PC-3 (cell line): ENCODE results near the gene ZNF763. TPM values are rescaled to one million over a fixed set of nuclear protein-coding genes. Genes with fewer than 3 reads are reported as not detected.

Experiments
- ATAC-seq: fragments of 200-7000 bp; cut with Tn5 transposase; 2 replicates; pipeline ENCODE4 v1.9.1; 2020; ENCODE audit warnings: mild to moderate bottlenecking, moderate library complexity
- BruUV-seq: library from RNA; stranded (reverse); fragments of 400-500 nt; replicated peaks from 2 replicates; lab custom pipeline; 2021; lab: Mats Ljungman, UMichigan
- CTCF ChIA-PET: fragments of 300-600 bp; sonication (Branson Sonifier 250); formaldehyde crosslinking; loops from one replicate; lab custom pipeline; 2022; ENCODE audit warnings: antibody characterized with exemption; lab: Charles Lee
- POLR2A ChIA-PET: fragments of 300-600 bp; sonication (Branson Sonifier 250); formaldehyde crosslinking; loops from one replicate; lab custom pipeline; 2022; ENCODE audit warnings: antibody characterized with exemption; ENCODE audit not compliant: unreplicated experiment; lab: Charles Lee
- DNase-seq: peaks from one replicate; pipeline ENCODE4 v3.0.0-alpha.2; 2015
- H2AFZ ChIP-seq: fragments of 300-600 bp; sonication (generic); 2 replicates; pipeline ENCODE4 v1.6.0; 2016; ENCODE audit warnings: antibody characterized with exemption, low read length
- H3F3A ChIP-seq: fragments of 300-600 bp; sonication (generic); one replicate; pipeline ENCODE4 v1.6.0; 2017; ENCODE audit warnings: antibody characterized with exemption, low read length, control low read depth, mild to moderate bottlenecking; ENCODE audit not compliant: unreplicated experiment
- H3K27ac ChIP-seq: fragments of 300-600 bp; sonication (generic); 2 replicates; pipeline ENCODE4 v1.5.1; 2016; ENCODE audit warnings: mild to moderate bottlenecking, low read length
- H3K27me3 ChIP-seq: fragments of 300-600 bp; sonication (generic); 2 replicates; pipeline ENCODE4 v1.6.1; 2016; ENCODE audit warnings: low read length, mixed read lengths
- H3K36me3 ChIP-seq: fragments of 300-600 bp; sonication (generic); 2 replicates; pipeline ENCODE4 v1.6.1; 2016; ENCODE audit warnings: low read depth, mixed run types, low read length, mixed read lengths
- H3K4me1 ChIP-seq: fragments of 300-600 bp; sonication (generic); 2 replicates; pipeline ENCODE4 v1.5.1; 2016; ENCODE audit warnings: low read length; ENCODE audit not compliant: insufficient read depth
- H3K4me2 ChIP-seq: fragments of 300-600 bp; sonication (generic); 2 replicates; pipeline ENCODE4 v1.6.0; 2016; ENCODE audit warnings: low read length
- H3K4me3 ChIP-seq: fragments of 300-600 bp; sonication (generic); 2 replicates; pipeline ENCODE4 v1.5.1; 2016; ENCODE audit warnings: mild to moderate bottlenecking, low read length, mixed read lengths
- H3K79me2 ChIP-seq: fragments of 300-600 bp; sonication (generic); 2 replicates; pipeline ENCODE4 v1.6.1; 2017; ENCODE audit warnings: low read length, mixed read lengths
- H3K9ac ChIP-seq: fragments of 300-600 bp; sonication (generic); 2 replicates; pipeline ENCODE4 v1.6.0; 2016; ENCODE audit warnings: mild to moderate bottlenecking, low read length
- H3K9me2 ChIP-seq: fragments of 300-600 bp; sonication (generic); replicated peaks from 2 replicates; pipeline ENCODE4 v1.6.1; 2016; ENCODE audit warnings: mixed run types, low read length, mixed read lengths
- H3K9me3 ChIP-seq: fragments of 300-600 bp; sonication (generic); 2 replicates; pipeline ENCODE4 v1.6.1; 2016; ENCODE audit warnings: low read length, mixed read lengths
- H4K20me1 ChIP-seq: fragments of 300-600 bp; sonication (generic); 2 replicates; pipeline ENCODE4 v1.6.1; 2016; ENCODE audit warnings: low read length, mixed read lengths
- CTCF ChIP-seq: fragments of 300-600 bp; sonication (generic); conservative IDR thresholded peaks from 2 replicates; pipeline ENCODE4 v1.5.1; 2017; ENCODE audit warnings: antibody characterized with exemption, low read depth, mild to moderate bottlenecking, low read length
- EZH2 ChIP-seq: fragments of 300-600 bp; sonication (generic); IDR thresholded peaks from one replicate; pipeline ENCODE4 v1.6.1; 2017; ENCODE audit warnings: antibody characterized with exemption, mild to moderate bottlenecking, low read length; ENCODE audit not compliant: unreplicated experiment
- EZH2phosphoT487 ChIP-seq: fragments of 300-600 bp; sonication (generic); IDR thresholded peaks from 2 replicates; pipeline ENCODE4 v1.6.1; 2018; ENCODE audit warnings: mild to moderate bottlenecking, antibody characterized with exemption, low read length, borderline replicate concordance
- intact Hi-C: fragments of 100-400 bp; cut with micrococcal nuclease; formaldehyde crosslinking; loops from 2 replicates; pipeline ENCODE4 v1.9.0; 2023
- total RNA-seq: library from RNA; depleted of rRNA; stranded (reverse); fragments of >200 nt; gene quantifications from 2 replicates; pipeline ENCODE4 v1.2.3, GENCODE V29; 2014

Gene ZNF763
- total RNA-seq, 1 experiment from 2014 or later = 0.33 TPM

- no peaks in the 10 kb centered on the region for H3F3A ChIP-seq
- ATAC-seq (no peak), DNase-seq (no peak)
- H3K4me2 ChIP-seq = no peak overlapping the region
- no peaks in the 10 kb centered on the region for H3K4me1 ChIP-seq
- BruUV-seq = no TSS peak
- peaks cover 77% of the 10 kb centered on the region for H3K36me3 ChIP-seq
- ChIA-PET POLR2A (no interaction called here), CTCF (no interaction called here)
- H3K27ac ChIP-seq = no peak overlapping the region
- H3K9me2 ChIP-seq = no peaks in the 10 kb centered on the region
- no peak overlapping the region for H2AFZ ChIP-seq
- no peaks in the 10 kb centered on the region for H4K20me1 ChIP-seq
- H3K9ac ChIP-seq = no peak overlapping the region
- peaks cover 90% of the 10 kb centered on the region for H3K9me3 ChIP-seq
- intact Hi-C loops = no loop called here
- peak overlapping the region; percentile 10; the same call in 1 of the 2 replicates for H3K4me3 ChIP-seq
- no peak for TF ChIP-seq EZH2
- TF ChIP-seq CTCF = no peak
- TF ChIP-seq EZH2phosphoT487 = no peak
- H3K79me2 ChIP-seq = no peaks in the 10 kb centered on the region; the same call in 1 of the 2 replicates
- no peaks in the 10 kb centered on the region for H3K27me3 ChIP-seq
These were observed 14.5 kb upstream of the ZNF763 start for GRCh38 chr19:11950312-11950711.

DNA sequence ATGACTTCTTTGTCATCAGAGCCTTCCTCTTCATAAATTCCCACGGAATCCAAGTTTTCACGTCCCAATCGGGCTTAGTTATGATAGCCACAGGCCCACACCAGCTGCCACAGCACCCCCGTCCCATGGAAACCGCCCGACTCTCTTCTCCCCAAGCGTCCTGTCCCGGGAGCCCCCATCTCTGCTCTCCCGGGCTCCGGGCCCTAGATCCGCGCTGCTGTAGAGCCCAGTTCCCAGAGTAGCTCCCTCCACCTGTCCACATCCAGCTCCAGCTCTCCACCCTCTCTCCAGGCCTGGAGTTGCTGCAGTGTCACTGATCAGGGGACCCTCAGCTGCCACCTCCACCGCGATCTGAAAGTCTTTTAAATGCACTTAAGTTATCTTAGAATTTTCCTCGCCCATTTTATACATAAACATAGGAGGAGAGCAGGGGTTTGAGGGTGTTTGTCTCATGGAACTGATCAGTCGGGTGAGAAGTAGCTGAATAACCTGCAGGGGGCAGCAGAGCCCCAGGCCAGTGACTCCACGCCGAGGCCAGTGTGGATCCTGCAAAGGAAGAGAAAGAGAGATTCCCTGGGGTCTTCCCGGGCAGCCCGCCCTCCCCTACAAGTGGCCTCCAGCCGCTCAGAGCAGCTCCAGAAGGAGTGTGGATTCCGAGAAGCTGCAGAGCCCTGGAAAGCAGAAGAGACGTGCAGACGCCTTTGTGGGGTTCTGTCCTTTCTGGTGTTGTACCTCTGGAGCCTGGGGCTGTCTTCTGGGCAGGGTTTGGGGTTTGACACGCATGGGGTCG, 1.1 kb upstream of the ZNF763 start:
- peak; percentile 61 for ATAC-seq
- ChIA-PET CTCF (interaction anchor here (0.7 to 1.0 kb wide), 4 partner anchors 25 to 96 kb away, joined by 3 to 7 read pairs (median 6); partner anchors contain the start of gene ZNF700), POLR2A (no interaction called here)
- Histone ChIP-seq H3K4me3 (no peak overlapping the region), H3K27me3 (no peaks in the 10 kb centered on the region), H2AFZ (0 out of 2 replicates have a peak overlapping the region, but pooled peaks have one; percentile 88), H4K20me1 (no peaks in the 10 kb centered on the region), H3K36me3 (peaks cover 11% of the 10 kb centered on the region; the same call in 1 of the 2 replicates), H3K79me2 (no peaks in the 10 kb centered on the region), H3F3A (no peaks in the 10 kb centered on the region), H3K4me1 (no peaks in the 10 kb centered on the region), H3K27ac (no peak overlapping the region), H3K9ac (no peak overlapping the region), H3K9me2 (no peaks in the 10 kb centered on the region), H3K4me2 (no peak overlapping the region), H3K9me3 (peaks cover 13% of the 10 kb centered on the region)
- peak; percentile 57 for DNase-seq
- BruUV-seq = no TSS peak
- intact Hi-C loops = loop anchor here (1.0 to 2.0 kb wide), 4 partner anchors 25 to 178 kb away; partner anchors contain the start of gene ZNF700
- TF ChIP-seq EZH2 = no peak
- TF ChIP-seq EZH2phosphoT487 = no peak
- peak; percentile 70 for TF ChIP-seq CTCF
